HG02884 (cell line): ENCODE measurements around the gene HOXD12.

Experiments used
- ATAC-seq: cut with Tn5 transposase; IDR thresholded peaks from one replicate; pipeline ENCODE4 v1.9.1; 2021; ENCODE audit warnings: mild to moderate bottlenecking, moderate library complexity; ENCODE audit not compliant: unreplicated experiment

HOXD12 gene

GRCh38 chr2:176099728-176100546, at the start of gene HOXD12:
HOXD12 (plus strand) TSS chr2:176099795; CDS start chr2:176099802, 7 bp downstream.
- ATAC-seq, result no peak

- ATAC-seq, result no peak
These were observed 43.2 kb upstream of the HOXD12 start for GRCh38 chr2:176056406-176056805.

GRCh38 chr2:176063958-176064357, 35.6 kb upstream of the HOXD12 start:
- ATAC-seq, result peak; percentile 88

- no peak for ATAC-seq
These were observed 32.7 kb upstream of the HOXD12 start for GRCh38 chr2:176066645-176067588.

- no peak for ATAC-seq
These were observed 31.8 kb upstream of the HOXD12 start for GRCh38 chr2:176067589-176068418.

GRCh38 chr2:176068419-176068832, 31.2 kb upstream of the HOXD12 start:
- ATAC-seq, result no peak

GRCh38 chr2:176071330-176072291, 28.0 kb upstream of the HOXD12 start:
- no peak for ATAC-seq

GRCh38 chr2:176072292-176072669, 27.3 kb upstream of the HOXD12 start:
- no peak for ATAC-seq

GRCh38 chr2:176072951-176073904, 26.4 kb upstream of the HOXD12 start:
- no peak for ATAC-seq

- ATAC-seq, result no peak
These were observed 24.6 kb upstream of the HOXD12 start for GRCh38 chr2:176074919-176075425.

GRCh38 chr2:176075481-176075880, 24.1 kb upstream of the HOXD12 start:
- no peak for ATAC-seq

GRCh38 chr2:176076063-176076462, 23.5 kb upstream of the HOXD12 start:
- no peak for ATAC-seq

- no peak for ATAC-seq
These were observed 22.8 kb upstream of the HOXD12 start for GRCh38 chr2:176076796-176077195.

- ATAC-seq, result no peak
These were observed 20.9 kb upstream of the HOXD12 start for GRCh38 chr2:176078541-176079284.

- ATAC-seq, result no peak
These were observed 20.2 kb upstream of the HOXD12 start for GRCh38 chr2:176079285-176079830.

GRCh38 chr2:176079831-176080539, 19.6 kb upstream of the HOXD12 start:
- no peak for ATAC-seq
